ENCODE measurements around the gene CMSS1. TPM values are rescaled to one million over a fixed set of nuclear protein-coding genes. Genes with fewer than 3 reads are reported as not detected.

The CMSS1 gene
- total RNA-seq, 1 experiment from 2014 or later, result 98.6 TPM

DNA sequence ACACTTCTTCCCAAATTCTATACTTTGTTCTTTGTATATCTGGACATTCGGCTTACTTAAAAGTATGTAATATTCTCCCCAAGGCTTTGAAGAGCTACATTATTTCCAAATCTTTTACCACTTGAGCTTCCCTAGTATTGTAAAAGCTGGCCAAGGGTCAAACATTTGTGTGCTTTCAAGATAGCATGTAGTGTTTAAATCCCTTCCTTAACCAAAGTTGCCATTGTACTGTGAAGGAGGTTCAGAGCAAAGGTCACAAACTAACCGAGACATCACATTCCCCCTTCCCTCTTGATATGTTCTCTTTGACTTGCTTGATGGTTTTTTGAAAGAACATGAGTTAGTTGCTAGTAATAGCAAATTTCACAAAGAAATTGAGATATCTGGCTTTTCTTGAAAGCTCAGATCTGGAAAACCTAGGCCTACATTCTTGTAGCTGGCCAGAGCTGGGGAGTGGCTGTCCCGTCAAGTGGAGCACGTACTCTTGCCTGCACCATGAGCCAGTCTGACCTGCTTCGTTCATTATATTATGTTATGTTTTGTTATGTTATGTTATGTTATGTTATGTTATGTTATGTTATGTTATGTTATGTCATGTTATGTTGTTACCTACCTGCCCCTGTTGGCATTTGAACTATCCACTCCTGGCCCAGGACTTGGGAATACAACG, 236.4 kb downstream of the CMSS1 start:
- intact Hi-C loops (cut with micrococcal nuclease; ENCODE audit: unreplicated experiment), result no loop called here
- H3K36me3 ChIP-seq (ENCODE audit: insufficient read depth, low read length, poor library complexity, severe bottlenecking), result no peaks in the 10 kb centered on the region
- DNase-seq (ENCODE audit: low spot score), result no peak
- H3K9me3 ChIP-seq (ENCODE audit: low read depth, low read length, poor library complexity, severe bottlenecking), result no peaks in the 10 kb centered on the region
- no TSS peak for BruUV-seq (replicated peaks)
- ChIA-PET CTCF (no interaction called here), POLR2A (ENCODE audit: low non-redundant PET) (interaction anchor here (0.6 kb wide), 1 partner anchor 159 kb away, joined by 3 read pairs; no protein-coding TSS in a partner anchor)
- H3K4me3 ChIP-seq (ENCODE audit: low read depth, low read length, poor library complexity, severe bottlenecking), result no peak overlapping the region
- H3K27ac ChIP-seq (ENCODE audit: low read depth, low read length, poor library complexity, severe bottlenecking), result no peak overlapping the region
- H3K4me1 ChIP-seq (ENCODE audit: insufficient read depth, low read length, poor library complexity, severe bottlenecking), result no peaks in the 10 kb centered on the region
- TF ChIP-seq, protein P1, sequence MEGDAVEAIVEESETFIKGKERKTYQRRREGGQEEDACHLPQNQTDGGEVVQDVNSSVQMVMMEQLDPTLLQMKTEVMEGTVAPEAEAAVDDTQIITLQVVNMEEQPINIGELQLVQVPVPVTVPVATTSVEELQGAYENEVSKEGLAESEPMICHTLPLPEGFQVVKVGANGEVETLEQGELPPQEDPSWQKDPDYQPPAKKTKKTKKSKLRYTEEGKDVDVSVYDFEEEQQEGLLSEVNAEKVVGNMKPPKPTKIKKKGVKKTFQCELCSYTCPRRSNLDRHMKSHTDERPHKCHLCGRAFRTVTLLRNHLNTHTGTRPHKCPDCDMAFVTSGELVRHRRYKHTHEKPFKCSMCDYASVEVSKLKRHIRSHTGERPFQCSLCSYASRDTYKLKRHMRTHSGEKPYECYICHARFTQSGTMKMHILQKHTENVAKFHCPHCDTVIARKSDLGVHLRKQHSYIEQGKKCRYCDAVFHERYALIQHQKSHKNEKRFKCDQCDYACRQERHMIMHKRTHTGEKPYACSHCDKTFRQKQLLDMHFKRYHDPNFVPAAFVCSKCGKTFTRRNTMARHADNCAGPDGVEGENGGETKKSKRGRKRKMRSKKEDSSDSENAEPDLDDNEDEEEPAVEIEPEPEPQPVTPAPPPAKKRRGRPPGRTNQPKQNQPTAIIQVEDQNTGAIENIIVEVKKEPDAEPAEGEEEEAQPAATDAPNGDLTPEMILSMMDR (conservative IDR thresholded peaks at IDR 0.05; ENCODE audit: low read depth, low read length), result no peak
- no peak for TF ChIP-seq EZH2 (IDR thresholded peaks at IDR 0.05; ENCODE audit: borderline replicate concordance, low read depth, low read length, poor library complexity, severe bottlenecking)
- no peaks in the 10 kb centered on the region for H3K27me3 ChIP-seq (replicated peaks; ENCODE audit: insufficient read depth, low read depth, low read length, poor library complexity)

DNA sequence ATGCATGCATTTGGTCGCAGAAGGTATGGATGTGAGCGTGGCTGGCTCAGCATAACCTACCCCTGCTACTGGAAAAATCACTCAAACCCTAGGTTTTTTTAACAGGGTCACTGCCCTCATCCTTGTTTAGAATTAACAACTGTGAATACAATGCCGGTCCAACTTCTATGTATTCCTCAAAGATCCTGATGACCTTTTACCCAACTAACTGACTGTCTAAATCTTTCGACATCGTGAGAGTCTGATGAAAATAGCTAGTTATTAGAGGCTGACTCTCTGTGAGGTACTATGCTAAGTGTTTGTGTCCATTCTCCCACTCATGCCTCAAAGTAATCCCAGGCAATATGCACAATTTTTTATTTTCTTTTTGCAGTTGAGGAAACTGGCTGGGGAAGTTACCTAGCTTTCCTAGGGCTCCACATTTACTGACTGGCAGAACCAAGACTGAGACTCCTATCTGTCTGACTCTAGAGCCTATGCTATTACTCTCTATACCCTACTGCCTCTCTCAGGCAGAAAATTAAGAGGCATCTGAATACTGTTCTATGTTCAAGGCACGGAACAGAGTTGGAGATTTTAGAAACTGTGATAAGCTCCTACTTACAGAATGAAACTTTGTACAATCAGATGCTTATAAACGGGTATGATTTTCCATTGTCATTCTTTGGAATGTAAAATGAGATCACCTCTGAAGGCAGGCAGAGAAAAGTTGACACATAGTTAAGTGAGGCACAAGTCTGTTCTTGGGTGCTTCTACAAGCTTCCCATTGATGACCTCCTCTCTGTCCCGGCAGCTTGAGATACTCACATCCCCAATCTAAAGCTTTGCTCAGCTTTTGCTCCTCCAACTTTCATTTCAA, 240.3 kb downstream of the CMSS1 start:
- Histone ChIP-seq H3K9me3 (ENCODE audit: low read depth, low read length, poor library complexity, severe bottlenecking) (no peaks in the 10 kb centered on the region), H3K27me3 (replicated peaks; ENCODE audit: insufficient read depth, low read depth, low read length, poor library complexity) (no peaks in the 10 kb centered on the region), H3K36me3 (ENCODE audit: insufficient read depth, low read length, poor library complexity, severe bottlenecking) (no peaks in the 10 kb centered on the region), H3K4me1 (ENCODE audit: insufficient read depth, low read length, poor library complexity, severe bottlenecking) (no peaks in the 10 kb centered on the region), H3K27ac (ENCODE audit: low read depth, low read length, poor library complexity, severe bottlenecking) (no peak overlapping the region), H3K4me3 (ENCODE audit: low read depth, low read length, poor library complexity, severe bottlenecking) (no peak overlapping the region)
- intact Hi-C loops (cut with micrococcal nuclease; ENCODE audit: unreplicated experiment), result no loop called here
- ChIA-PET CTCF (no interaction called here), POLR2A (ENCODE audit: low non-redundant PET) (no interaction called here)
- TF ChIP-seq EZH2 (IDR thresholded peaks at IDR 0.05; ENCODE audit: borderline replicate concordance, low read depth, low read length, poor library complexity, severe bottlenecking), result no peak
- TF ChIP-seq, protein P1 (conservative IDR thresholded peaks at IDR 0.05; ENCODE audit: low read depth, low read length), result no peak
- BruUV-seq (replicated peaks), result no TSS peak
- DNase-seq (ENCODE audit: low spot score), result no peak

DNA sequence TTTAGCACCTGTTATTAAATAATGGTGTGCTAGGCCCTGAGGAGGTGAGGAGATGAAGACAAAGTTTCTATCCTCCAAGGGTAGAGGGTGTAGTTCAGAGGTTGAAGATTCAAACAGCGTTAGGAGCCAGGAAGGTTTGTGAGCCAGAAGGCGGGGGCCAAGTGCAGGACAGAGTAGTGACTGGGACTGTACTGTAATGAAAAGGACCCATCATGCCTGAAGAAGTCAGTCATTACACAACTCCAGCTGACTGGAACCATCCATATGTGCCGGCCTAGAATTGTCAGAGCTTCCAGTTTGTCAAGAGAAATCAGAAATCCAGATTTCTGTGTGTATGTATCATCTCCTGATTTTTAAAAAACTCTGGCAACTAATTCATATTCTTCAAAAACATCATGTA, 241.8 kb downstream of the CMSS1 start:
- intact Hi-C loops (cut with micrococcal nuclease; ENCODE audit: unreplicated experiment), result no loop called here
- BruUV-seq (replicated peaks), result no TSS peak
- CTCF ChIA-PET, result no interaction called here
- DNase-seq (ENCODE audit: low spot score), result no peak
- H3K9me3 ChIP-seq (ENCODE audit: low read depth, low read length, poor library complexity, severe bottlenecking), result no peaks in the 10 kb centered on the region
- H3K4me3 ChIP-seq (ENCODE audit: low read depth, low read length, poor library complexity, severe bottlenecking), result no peak overlapping the region
- POLR2A ChIA-PET (ENCODE audit: low non-redundant PET), result no interaction called here
- H3K27me3 ChIP-seq (replicated peaks; ENCODE audit: insufficient read depth, low read depth, low read length, poor library complexity), result no peaks in the 10 kb centered on the region
- no peaks in the 10 kb centered on the region for H3K4me1 ChIP-seq (ENCODE audit: insufficient read depth, low read length, poor library complexity, severe bottlenecking)
- no peaks in the 10 kb centered on the region for H3K36me3 ChIP-seq (ENCODE audit: insufficient read depth, low read length, poor library complexity, severe bottlenecking)
- H3K27ac ChIP-seq (ENCODE audit: low read depth, low read length, poor library complexity, severe bottlenecking), result no peak overlapping the region
- no peak for TF ChIP-seq EZH2 (IDR thresholded peaks at IDR 0.05; ENCODE audit: borderline replicate concordance, low read depth, low read length, poor library complexity, severe bottlenecking)
- TF ChIP-seq, protein P1 (conservative IDR thresholded peaks at IDR 0.05; ENCODE audit: low read depth, low read length), result no peak

Data from A673 (cell line).